Activated CD4-positive, CD25-positive, alpha-beta regulatory T cell treated with anti-CD3 and anti-CD28 coated beads, Interleukin-2, amount 50 U/mL, for 72 hours (primary cell): ENCODE data around the gene SLC16A2.

Experiments
- DNase-seq: peaks from one replicate; pipeline ENCODE4 v3.0.0; 2021

SLC16A2 gene

GRCh38 chrX:74545880-74546523, 124.7 kb downstream of the SLC16A2 start:
- no peak for DNase-seq

GRCh38 chrX:74546984-74547383, 125.7 kb downstream of the SLC16A2 start:
- no peak for DNase-seq

GRCh38 chrX:74550295-74550802, 129.1 kb downstream of the SLC16A2 start:
- peak; percentile 90 for DNase-seq

GRCh38 chrX:74551934-74552333, 130.6 kb downstream of the SLC16A2 start:
- DNase-seq, result no peak

GRCh38 chrX:74557378-74557777, 136.1 kb downstream of the SLC16A2 start:
- DNase-seq, result no peak

GRCh38 chrX:74578137-74578536, 156.8 kb downstream of the SLC16A2 start:
- no peak for DNase-seq

- DNase-seq, result no peak
These were observed 158.4 kb downstream of the SLC16A2 start for GRCh38 chrX:74579597-74580198.
